Pancreas (tissue), 10 donors: ENCODE data around the gene EXOSC6. TPM values are rescaled to one million over a fixed set of nuclear protein-coding genes. Genes with fewer than 3 reads are reported as not detected.

Experiments used
- ATAC-seq, 4 donors: fragments of 200-7000 bp; cut with Tn5 transposase; one replicate each; pipeline versions ENCODE4 v1.8.0 to v1.9.1; 2020; ENCODE audit warnings: mild to moderate bottlenecking in 4 of 4, moderate library complexity in 4 of 4
- DNase-seq, 6 donors: peaks; one replicate each; pipeline ENCODE4 v3.0.0-alpha.2; 2020
- FAIRE-seq: peaks from 2 replicates; lab custom pipeline; 2012; peaks lifted over from hg19 to GRCh38; lab: Jason Lieb, UNC
- H3K27ac ChIP-seq, 4 donors: fragments of 200-600 bp; sonication (generic); 1 replicate in 3 of 4; 2 replicates in 1 of 4; pipeline versions ENCODE4 v1.5.0 to v1.8.0; 2020
- H3K27me3 ChIP-seq, 4 donors: fragments of 200-600 bp; one replicate each; pipeline ENCODE4 v1.8.0; 2021
- H3K36me3 ChIP-seq, 3 donors: fragments of 200-600 bp; sonication (generic) in 1 of 3; one replicate each; pipeline versions ENCODE4 v1.5.0 to v1.8.0; 2020 to 2021
- H3K4me1 ChIP-seq, 3 donors: fragments of 200-600 bp; one replicate each; pipeline ENCODE4 v1.8.0; 2021
- H3K4me3 ChIP-seq, 4 donors: fragments of 200-600 bp; sonication (generic) in 2 of 4; one replicate each; pipeline versions ENCODE4 v1.5.0 to v1.8.0; 2020 to 2021
- H3K9me3 ChIP-seq, 4 donors: fragments of 200-600 bp; one replicate each; pipeline ENCODE4 v1.8.0; 2021
- WGBS, 2 donors: extraction: QIAGEN DNeasy Blood & Tissue Kit; methylation state at CpG; one replicate each; pipeline ENCODE4 v1.1.7; 2013; 5-methylcytosine and 5-hydroxymethylcytosine counted together
- intact Hi-C, 3 donors: fragments of 100-400 bp; cut with DNase I; formaldehyde crosslinking; loops; one replicate each; pipeline versions ENCODE4 v1.11.1 to v1.14.2; 2022
- polyA plus RNA-seq, 2 donors: library from polyadenylated mRNA; stranded (reverse); fragments of 200-250 nt; gene quantifications; one replicate each; pipeline ENCODE4 v1.2.3, GENCODE V29; 2013
- total RNA-seq, 6 donors: library from RNA; stranded (reverse); fragmentation: NEBNext Ultra II Directional in 4 of 6; extraction: Animal tissue kit (Norgen Biotek cat#: 25700) in 4 of 6; gene quantifications; one replicate each; pipeline versions ENCODE4 v1.2.1 to v1.2.4, GENCODE V29; 2021 to 2023
- TF ChIP-seq, protein P1 (sequence below), 4 donors: fragments of 200-600 bp; sonication (generic) in 3 of 4; IDR thresholded peaks; one replicate each; pipeline versions ENCODE4 v1.5.0 to v1.8.0; 2021; ENCODE audit warnings: antibody characterized with exemption in 4 of 4
- donor health status: healthy with polysubstance abuse.
- donor health status: DM: no; HTN: no; CAD: no; lungs with moderate emphysema.
- donor health status: DM: no; HTN: no; CAD: no.
- donor health status: control.
- donor health status: control.
- donor health status: Bipolar disorder and iron deficiency.
- donor health status: DM: yes; HTN: yes; CAD: no.
- donor health status: DM: no; HTN: no; CAD: no.
- donor health status: DM: no; HTN: no; CAD: no.
- donor health status: DM: yes; HTN: yes; CAD: no.

The EXOSC6 gene
- total and polyA plus RNA-seq, 8 donors, result 8.5 to 20.2 (median 9.9) TPM

DNA sequence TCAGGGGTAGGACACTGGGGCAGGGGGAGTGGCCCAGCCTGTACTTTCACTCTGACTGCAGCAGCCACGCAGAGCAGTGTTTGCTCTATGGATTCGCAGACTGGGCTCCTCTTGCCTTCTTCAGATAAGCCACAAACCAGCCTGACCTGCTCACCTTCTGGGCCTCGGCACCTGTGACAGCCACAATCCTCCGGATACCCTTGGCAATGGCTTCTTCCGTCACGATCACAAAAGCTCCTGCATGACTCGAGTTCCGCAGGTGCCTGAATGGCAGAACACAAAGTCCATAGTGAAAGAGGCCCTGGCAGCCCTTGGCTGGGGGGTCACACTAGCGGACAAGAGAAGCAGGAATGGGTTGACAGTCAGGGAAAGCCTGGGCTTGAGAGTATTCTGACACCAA lies 3.8 kb upstream of the EXOSC6 start:
- no peaks in the 10 kb centered on the region for H3K27me3 ChIP-seq
- intact Hi-C loops, result no loop called here
- no peak for ATAC-seq
- H3K36me3 ChIP-seq, result peaks cover 0 to 75% (median 43%) of the 10 kb centered on the region in 3 donors
- no peak for FAIRE-seq
- no peaks in the 10 kb centered on the region for H3K9me3 ChIP-seq
- no peak for DNase-seq
- no peak overlapping the region for H3K27ac ChIP-seq
- H3K4me1 ChIP-seq, result no peaks in the 10 kb centered on the region
- TF ChIP-seq, protein P1, sequence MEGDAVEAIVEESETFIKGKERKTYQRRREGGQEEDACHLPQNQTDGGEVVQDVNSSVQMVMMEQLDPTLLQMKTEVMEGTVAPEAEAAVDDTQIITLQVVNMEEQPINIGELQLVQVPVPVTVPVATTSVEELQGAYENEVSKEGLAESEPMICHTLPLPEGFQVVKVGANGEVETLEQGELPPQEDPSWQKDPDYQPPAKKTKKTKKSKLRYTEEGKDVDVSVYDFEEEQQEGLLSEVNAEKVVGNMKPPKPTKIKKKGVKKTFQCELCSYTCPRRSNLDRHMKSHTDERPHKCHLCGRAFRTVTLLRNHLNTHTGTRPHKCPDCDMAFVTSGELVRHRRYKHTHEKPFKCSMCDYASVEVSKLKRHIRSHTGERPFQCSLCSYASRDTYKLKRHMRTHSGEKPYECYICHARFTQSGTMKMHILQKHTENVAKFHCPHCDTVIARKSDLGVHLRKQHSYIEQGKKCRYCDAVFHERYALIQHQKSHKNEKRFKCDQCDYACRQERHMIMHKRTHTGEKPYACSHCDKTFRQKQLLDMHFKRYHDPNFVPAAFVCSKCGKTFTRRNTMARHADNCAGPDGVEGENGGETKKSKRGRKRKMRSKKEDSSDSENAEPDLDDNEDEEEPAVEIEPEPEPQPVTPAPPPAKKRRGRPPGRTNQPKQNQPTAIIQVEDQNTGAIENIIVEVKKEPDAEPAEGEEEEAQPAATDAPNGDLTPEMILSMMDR (IDR thresholded peaks at IDR 0.05), result no peak
- no peak overlapping the region for H3K4me3 ChIP-seq
- WGBS, 2 donors, result 78 to 80% methylated on average over 9 of the region's 9 CpGs

DNA sequence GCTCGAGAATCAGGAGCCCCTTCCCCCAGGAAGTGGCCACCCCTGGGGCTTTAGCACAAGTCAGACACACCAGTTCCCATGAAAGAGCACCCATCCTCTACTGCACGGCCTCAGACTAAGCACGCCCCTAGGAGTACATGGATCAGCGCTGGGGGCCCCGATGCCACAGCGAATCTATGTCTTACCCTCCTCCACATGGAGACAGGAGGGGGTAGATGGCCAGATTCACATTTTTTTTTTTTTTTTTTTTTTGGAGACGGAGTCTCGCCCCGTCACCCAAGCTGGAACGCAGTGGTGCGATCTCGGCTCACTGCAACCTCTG lies 3.2 kb upstream of the EXOSC6 start:
- DNase-seq (no peak), FAIRE-seq (no peak), ATAC-seq (no peak)
- 94 to 95% methylated on average over 8 to 12 of the region's 12 CpGs for WGBS, 2 donors
- no peak overlapping the region for H3K27ac ChIP-seq
- TF ChIP-seq, protein P1 (IDR thresholded peaks at IDR 0.05), result no peak
- H3K27me3 ChIP-seq, result no peaks in the 10 kb centered on the region
- H3K4me3 ChIP-seq, result no peak overlapping the region
- no peaks in the 10 kb centered on the region for H3K9me3 ChIP-seq
- H3K36me3 ChIP-seq, result peaks cover 0 to 68% (median 43%) of the 10 kb centered on the region in 3 donors
- peaks cover 0 to 4% (median 0%) of the 10 kb centered on the region in 3 donors for H3K4me1 ChIP-seq
- intact Hi-C loops, result no loop called here

DNA sequence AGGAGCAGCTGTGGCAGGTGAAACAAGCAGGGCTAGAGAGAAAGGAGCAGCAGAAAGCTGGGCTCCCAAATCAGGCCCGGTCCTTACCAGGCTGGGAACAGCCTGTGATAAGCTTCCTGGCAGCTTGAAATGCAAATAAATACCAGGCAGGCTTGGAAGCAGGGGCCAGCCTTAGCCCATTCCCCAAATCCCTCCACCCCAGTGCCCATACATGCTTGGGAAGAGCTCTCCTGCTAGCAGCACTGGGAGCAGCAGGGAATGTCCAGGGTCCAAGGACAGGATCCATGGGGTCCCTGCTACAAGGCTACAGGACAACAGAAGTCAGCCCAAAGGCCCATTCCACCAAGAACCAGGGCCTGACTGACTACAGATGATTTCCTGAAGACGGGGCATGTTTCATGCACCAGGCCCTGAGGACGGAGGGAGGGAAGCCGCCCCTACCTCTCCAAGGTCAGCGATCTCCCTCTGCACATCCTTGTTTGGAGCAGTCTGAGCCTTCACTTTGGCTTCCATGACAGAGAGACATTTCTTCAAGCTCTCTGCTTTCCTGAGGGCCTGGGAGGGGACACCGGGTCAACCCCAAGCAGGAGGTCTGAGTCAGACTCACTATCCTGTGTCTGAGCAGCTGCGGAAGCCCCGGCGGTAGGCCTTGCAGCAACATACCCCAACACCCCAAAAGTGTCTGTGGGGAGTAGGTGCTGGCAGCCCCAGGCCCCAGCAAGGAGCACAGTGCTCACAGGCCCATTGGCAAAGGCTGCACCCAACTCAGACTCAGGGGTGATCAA lies 2.6 kb upstream of the EXOSC6 start:
- Histone ChIP-seq H3K27ac (no peak overlapping the region), H3K4me3 (no peak overlapping the region), H3K4me1 (peaks cover 0 to 8% (median 4%) of the 10 kb centered on the region in 3 donors), H3K9me3 (no peaks in the 10 kb centered on the region), H3K36me3 (peaks cover 0 to 63% (median 42%) of the 10 kb centered on the region in 3 donors), H3K27me3 (no peaks in the 10 kb centered on the region)
- ATAC-seq (no peak), FAIRE-seq (no peak), DNase-seq (no peak)
- 85 to 89% methylated on average over 9 of the region's 9 CpGs for WGBS, 2 donors
- TF ChIP-seq, protein P1 (IDR thresholded peaks at IDR 0.05), result no peak
- intact Hi-C loops, result no loop called here

DNA sequence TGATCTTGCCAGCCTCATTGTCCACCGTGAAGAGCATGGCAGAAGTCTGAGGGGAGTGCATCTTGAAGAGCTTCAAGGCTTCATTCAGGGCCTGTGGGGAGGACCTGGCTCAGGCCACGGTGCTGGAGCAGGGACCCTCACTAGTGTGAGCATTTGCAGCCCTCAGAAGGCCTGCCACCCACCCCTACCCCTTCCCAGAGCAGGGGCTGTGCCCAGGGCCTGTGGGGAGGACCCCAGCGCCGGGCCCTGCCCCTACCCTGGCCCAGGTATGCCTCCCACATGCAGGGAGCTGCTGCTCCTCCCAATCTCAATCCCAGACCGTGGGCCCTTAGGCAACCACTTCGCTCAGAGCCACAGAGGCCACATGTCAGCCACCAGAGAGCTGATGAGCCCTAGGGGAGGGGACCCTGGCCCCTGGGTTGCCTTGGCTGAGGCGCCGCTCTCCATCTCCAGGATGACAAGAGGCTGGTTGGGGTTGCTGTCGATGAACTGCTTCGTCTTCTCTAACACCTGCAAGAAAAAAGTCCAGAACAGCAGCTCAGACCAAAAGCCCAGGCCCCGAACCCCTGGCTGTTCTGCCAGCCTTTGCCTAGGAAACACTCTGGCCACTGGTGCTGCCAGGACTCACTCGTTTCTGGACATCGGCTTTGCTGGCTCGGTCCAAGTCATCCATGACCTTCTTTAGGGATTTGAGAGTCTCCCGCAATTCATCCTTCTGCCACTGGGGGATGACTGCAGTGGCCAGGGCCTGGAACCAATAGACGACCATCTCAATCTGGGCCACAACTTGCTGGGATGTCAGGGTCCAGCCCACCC lies 1.8 kb upstream of the EXOSC6 start:
- H3K27ac ChIP-seq, result no peak overlapping the region
- no peak for ATAC-seq
- no peak for FAIRE-seq
- H3K36me3 ChIP-seq, result peaks cover 0 to 54% (median 34%) of the 10 kb centered on the region in 3 donors
- peaks cover 0 to 8% (median 7%) of the 10 kb centered on the region in 3 donors for H3K4me1 ChIP-seq
- intact Hi-C loops, result no loop called here
- WGBS, 2 donors, result 83 to 87% methylated on average over 16 of the region's 16 CpGs
- H3K4me3 ChIP-seq, result no peak overlapping the region
- TF ChIP-seq, protein P1 (IDR thresholded peaks at IDR 0.05), result peak in 3 of 4 donors; percentile 17 to 41 (median 29)
- H3K27me3 ChIP-seq, result no peaks in the 10 kb centered on the region
- no peaks in the 10 kb centered on the region for H3K9me3 ChIP-seq
- DNase-seq, result peak in 1 of 6 donors; percentile 67
